22Rv1 (cell line): ENCODE measurements around the gene SPEM2.
"Not testable (repeated sequence)": the region's sequence is repeated elsewhere in the genome, so short reads cannot be mapped to it uniquely, and the experiment has no call there.

Experiments
- H3K27ac ChIP-seq: fragments of 450-650 bp; 2 replicates; pipeline ENCODE4 v1.5.1; 2017
- CTCF ChIP-seq: fragments of 450-650 bp; IDR thresholded peaks from 2 replicates; pipeline ENCODE4 v1.5.1; 2017; ENCODE audit warnings: mild to moderate bottlenecking
- ZFX ChIP-seq: fragments of 450-650 bp; IDR thresholded peaks from 2 replicates; pipeline ENCODE4 v1.6.1; 2017; ENCODE audit warnings: antibody characterized with exemption, borderline replicate concordance

Gene SPEM2

GRCh38 chr17:7465597-7466275 lies 40.3 kb downstream of the SPEM2 start:
- no peak overlapping the region for H3K27ac ChIP-seq
- TF ChIP-seq CTCF (no peak), ZFX (no peak)

DNA sequence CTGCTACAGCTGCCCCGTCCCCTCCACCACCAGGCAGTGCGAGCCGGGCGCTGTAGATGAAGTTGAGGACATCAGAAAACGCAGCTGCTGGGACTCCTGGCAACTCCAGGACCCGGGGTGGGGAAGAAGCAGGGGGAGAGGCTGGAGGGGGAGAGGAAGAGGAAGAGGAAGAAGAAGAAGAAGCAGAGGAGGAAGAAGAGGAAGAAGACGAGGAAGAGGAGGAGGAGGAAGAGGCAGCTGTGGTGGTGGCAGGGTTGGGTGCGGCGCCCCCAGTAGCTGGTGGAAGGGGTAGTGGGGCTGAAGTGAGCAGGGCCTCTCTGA lies 40.9 kb downstream of the SPEM2 start:
- TF ChIP-seq CTCF (no peak), ZFX (no peak)
- H3K27ac ChIP-seq = no peak overlapping the region

GRCh38 chr17:7466639-7467341 lies 41.4 kb downstream of the SPEM2 start:
- TF ChIP-seq CTCF (no peak), ZFX (no peak)
- H3K27ac ChIP-seq = peak overlapping the region; percentile 15; the same call in 1 of the 2 replicates

DNA sequence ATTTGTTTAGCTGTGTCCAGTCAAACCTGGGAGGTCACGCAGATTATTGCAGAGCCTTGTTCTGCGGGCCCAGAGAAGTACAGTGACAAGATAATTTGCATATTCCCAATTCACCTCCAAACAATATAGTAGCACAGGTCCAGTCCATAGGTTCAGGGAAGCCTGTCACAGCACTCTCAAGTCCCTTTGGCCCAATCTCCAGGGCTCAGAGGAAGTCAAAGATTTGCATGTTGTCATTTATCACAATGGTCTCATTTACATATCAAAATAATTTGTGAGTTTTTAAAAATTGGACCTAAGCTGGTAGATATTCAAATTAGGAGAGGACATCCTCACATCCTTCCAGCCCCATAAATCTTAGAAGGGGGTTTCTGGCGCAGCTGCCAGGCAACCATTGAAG lies 42.1 kb downstream of the SPEM2 start:
- peak overlapping the region; percentile 15; the same call in 1 of the 2 replicates for H3K27ac ChIP-seq
- TF ChIP-seq CTCF (no peak), ZFX (no peak)

GRCh38 chr17:7468290-7468689 lies 42.9 kb downstream of the SPEM2 start:
- TF ChIP-seq CTCF (no peak), ZFX (no peak)
- H3K27ac ChIP-seq = no peak overlapping the region

DNA sequence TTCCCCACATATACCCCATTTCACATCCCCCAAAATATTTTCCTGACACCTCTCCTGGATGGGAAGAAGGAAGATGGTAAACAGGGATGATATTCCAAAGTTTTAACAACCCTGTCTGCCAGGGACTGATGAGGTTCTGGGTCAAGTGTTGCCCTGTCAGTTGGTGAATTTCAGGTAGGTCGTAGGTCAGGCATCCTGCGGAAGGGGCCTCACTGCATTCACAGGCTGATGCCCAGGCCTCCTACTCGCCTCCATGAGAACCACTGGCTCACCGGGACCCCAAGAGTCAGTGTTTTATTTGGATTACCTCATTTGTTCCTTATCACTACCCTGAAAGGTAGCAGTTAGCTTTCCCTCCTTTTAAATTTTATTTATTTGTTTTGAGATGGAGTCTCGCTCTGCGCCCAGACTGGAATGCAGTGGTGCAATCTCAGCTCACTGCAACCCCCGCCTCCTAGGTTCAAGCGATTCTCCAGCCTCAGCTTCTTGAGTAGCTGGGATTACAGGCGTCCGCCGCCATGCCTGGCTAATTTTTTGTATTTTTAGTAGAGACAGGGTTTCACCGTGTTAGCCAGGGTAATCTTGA lies 43.5 kb downstream of the SPEM2 start:
- H3K27ac ChIP-seq = no peak overlapping the region
- no peak for TF ChIP-seq CTCF
- no peak for TF ChIP-seq ZFX

GRCh38 chr17:7469843-7470242 lies 44.4 kb downstream of the SPEM2 start:
- not testable (repeated sequence) for H3K27ac ChIP-seq

DNA sequence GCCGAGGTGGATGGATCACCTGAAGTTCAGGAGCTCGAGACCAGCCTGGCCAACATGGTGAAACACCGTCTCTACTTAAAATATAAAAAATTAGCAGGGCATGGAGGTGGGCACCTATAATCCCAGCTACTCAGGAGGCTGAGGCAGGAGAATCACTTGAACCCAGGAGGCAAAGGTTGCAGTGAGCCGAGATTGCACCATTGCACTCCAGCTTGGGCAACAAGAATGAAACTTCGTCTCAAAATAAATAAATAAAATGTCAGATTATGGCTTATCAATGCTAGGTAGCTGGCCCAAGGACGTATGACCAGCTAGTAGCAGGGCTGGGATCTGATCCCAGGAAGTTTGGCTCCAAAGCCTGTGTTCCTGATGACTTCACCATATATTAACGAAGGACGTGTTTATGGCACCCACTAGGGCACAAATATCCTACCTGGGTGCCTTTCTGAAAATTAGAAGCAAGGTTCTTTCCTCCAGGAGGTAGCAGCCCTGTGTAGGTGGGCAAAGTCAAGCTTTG lies 45.1 kb downstream of the SPEM2 start:
- not testable (repeated sequence) for H3K27ac ChIP-seq
